NCI-H2029 treated with DMSO at 0.1 percent for 48 hours (cell line): ENCODE data around the gene TRMT44.
"Not testable (repeated sequence)": the region's sequence is repeated elsewhere in the genome, so short reads cannot be mapped to it uniquely, and the experiment has no call there.

Experiments
- DNase-seq: peaks from one replicate; lab custom pipeline; 2025; lab: John Stamatoyannopoulos, UW

TRMT44 gene

DNA sequence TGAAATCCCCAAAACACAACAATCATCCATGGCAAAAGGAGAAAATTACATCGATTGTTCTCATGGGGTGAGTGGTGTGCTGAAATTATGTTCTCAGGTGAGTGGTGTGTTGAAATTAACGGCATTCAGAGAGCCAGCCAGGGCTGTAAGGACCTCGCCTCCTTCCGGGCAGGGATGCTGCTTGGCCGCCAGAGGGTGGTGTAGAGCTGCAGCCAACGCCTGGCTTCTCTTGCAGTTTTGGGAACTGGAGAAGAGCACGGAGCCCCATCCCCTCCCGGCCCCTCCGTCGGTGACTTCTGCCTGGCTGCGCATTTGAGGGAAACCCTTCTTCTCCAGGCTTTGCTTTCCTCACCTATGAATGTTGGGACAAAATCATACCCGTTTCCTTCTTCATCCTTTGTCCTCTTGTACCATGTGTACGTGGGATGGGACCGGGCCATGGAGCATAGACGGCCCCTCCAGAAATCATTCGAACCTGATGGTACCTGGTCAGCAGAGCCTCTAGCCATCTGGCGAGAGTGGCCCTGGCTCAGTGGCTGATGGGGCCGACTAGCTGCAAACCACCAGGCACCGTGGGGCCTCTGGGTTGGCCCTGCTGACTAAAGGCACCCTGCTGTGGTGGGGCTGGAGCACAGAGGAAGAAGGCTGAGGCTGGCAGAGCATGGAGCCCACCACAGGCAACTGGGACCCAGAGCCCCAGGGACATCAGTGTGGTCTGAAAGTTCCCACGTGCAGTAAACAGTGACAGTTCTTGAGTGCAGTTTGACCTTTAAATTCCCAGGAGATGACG, 28.4 kb downstream of the TRMT44 start:
- DNase-seq: no peak

DNA sequence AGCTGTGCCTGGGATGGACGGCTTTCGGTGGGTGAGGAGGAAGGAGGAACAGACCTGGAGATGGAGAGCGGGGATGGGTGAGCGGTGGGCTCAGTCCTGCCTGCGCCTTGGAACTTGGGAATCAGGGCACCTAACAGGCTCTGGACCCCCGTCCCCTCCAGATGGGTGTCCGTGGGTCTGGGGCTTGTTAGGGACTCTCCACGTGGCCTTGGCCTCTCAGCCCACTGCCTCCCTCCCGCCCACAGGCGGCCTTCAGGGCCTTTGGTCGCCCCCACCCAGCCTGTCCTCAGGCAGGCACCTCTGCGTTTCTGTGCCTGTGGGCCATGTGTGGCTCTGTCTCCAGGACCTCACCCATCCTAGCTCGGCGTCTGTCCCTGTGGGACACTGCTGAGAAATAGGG, 29.0 kb downstream of the TRMT44 start:
- no peak for DNase-seq

DNA sequence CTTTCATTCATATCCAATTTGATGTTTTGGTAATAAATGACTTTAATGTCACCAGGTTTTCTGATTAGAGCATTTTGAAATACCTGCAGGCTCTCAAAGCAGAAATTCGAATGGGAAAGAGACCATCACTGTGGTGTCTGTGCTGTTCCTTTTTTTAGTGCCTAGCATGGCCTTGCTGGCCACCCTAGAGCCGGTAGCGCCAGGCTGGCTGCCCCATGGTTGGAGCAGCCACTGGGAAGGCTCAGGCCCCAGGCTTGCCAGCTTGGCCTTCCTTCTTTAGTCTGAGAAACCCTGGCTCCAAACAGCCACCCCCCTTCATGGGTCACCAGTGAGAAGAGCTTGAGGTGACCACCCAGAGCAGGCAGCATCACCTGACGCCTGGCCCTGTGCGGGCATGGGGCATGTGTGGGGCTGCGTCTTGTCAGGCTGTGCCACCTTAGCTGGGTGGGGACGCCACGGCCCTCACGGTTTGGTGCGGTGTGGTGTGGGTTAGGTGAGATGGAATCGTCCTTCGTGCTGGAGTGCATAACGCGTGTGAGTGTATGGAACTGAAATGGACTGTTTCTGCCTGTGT, 30.0 kb downstream of the TRMT44 start:
- no peak for DNase-seq

DNA sequence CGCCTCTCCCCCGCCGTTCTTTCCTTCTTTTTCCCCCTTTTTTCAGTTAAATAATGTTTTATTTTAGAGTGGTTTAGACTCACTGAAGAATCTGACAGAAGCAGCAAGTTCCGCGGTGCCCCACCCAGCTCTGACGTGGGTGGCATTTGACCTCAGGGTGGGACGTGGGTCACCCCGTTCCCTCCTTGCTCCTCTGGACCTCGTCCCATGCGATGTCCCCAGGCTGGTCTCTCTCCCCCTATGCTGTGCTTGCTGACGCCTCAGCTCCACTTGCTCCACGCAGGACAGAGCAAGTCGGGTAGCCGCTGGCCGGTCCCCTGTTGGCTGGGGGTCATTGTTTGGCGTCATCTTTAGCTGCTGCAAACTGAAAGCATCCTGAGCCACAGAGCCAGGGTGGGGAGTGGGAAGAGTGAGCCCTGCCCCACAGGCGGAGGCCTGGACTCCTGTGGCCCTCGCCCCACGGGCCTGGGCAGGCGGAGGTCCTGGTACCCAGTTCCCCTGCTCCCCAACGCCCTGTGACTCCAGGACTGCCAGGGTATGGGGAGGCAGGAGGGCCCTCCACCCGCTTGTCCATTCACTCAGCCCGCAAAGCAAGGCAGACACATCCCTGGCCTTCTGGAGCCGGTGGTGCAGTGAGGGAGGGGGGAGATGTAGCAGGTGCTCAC, 30.8 kb downstream of the TRMT44 start:
- no peak for DNase-seq

DNA sequence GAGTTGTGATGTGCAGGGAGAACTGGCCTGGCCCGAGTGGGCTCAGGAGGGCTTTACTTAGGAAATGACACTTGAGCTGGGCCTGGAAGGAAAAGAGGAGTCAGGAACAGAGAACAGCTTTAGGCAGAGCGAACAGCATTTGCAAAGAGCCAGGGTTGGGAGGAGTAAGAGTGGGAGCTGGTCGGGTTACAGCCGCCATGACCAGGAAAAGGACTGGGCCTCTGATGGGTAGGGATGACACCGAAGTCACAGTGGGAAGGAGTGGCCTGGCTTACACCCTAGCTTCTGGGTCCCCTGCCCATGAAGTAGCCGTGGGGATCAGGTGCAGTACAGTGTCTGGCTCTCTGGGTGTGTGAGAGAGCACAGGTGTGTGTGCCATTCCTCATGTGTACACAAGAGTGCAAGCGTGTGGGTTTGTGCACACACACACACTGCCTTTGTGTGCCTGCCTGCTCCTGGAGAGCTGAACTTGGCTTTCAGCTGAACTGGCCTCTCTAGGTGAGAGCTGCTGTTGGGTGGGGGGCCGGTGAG, 31.6 kb downstream of the TRMT44 start:
- no peak for DNase-seq

DNA sequence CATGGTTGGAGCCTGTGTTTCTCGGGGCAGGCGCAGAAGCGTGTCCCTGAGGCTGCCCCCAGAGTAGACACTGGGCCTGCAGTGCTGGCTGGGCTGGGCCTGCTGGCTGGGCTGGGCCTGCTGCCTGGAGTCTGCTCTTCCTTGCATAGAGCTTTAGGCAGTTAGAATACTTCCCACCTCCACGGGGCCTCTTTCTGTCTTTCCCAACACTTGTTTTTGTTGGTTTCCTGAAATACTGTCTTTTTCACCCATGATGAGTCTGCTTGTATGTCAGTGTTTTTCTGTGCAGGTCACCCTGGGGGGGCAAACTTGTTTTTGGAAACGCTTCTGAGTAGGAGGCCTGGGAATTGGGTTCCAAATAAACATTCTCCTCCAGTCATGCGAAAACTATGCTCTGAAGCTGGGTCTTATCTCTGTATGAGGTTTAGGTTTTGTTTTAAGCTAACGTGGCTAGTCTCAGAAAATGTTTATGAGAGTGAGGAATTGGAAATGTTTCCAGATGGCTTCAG, 32.2 kb downstream of the TRMT44 start:
- no peak for DNase-seq

DNA sequence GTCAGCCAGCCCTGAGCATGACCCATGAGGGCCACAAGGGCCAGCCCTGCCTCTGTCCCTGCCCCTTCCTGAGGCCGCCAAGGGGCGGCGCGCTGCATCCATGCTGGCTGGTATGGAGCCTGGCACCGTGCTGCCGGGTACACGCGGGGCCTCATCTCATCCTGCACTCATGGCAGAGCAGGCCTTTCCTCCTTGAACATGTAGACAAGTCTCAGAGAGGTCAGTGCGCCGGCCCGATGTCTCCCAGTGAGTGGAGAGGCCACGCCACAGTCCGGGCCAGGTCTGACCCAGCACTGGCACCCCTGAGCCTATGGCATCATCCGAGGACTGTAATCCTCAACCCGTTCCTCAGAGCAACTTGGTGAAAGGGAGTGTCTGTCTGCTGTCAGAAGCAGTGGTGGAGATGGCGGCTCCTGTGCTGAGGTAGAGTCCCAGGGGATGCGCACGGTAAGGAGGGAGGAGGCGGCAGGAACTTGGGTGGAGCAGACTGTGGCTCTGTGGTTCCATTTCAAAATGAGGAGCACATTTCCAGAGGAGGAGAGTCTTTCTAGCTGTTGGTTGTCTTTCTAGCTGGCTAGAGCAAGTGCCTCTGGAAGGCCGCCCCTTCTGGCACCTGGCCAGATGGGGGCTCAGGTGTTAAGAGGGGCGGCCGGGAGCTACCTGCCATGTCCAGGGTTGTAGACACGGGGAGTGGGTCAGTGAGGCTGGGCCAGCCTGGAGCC, 32.8 kb downstream of the TRMT44 start:
- DNase-seq: no peak

DNA sequence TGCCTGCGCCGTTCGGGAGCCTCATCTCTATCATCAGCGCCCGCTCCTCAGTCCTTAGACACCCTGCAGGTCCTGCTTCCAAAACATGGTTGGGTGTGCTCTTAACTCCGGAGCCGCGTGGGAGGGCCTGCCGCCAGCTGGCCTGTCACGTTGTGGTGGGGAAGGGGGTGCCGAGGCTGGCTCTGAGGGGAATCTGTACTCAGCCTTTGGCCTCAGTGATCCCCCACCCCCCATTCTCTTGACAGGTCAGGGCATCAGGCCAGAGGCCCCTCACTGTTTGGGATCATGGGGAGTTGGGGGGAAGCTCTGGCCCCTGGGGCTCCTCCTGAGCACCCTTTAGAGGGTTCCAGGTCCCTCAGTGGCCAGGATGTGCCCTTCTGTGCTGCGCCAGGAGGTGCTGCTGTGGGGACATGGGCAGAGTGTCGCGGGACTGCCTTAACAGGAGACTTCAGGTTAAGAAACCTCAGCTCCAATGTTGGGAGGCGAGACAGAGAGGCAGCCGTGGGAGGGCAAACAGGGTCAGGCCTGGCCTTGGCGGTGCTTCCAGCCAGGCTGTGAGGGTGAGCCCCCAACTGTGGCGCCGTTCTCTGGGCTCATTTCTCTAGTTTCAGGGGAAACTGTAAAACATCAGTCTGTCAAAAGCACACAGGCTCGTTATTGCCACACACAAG, 33.5 kb downstream of the TRMT44 start:
- no peak for DNase-seq

DNA sequence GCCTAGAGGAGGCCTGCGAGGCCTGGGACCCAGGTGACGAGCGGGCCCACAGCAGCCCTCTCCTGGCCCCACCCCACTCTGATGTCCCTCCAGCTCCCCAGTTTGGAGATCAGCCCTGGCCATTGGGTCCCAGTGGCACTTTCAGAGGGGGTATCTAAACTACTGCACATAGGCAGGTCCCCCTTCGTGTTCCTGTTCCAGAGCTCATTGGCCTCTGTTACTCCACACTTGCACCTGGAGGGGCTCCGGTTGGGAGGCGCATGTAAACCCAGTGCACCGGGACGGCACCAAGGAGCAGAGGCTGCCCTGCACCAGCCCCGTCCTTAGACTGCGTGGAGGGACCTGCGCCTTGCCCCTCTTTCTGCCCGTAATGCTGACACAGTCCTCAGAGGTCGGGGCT, 34.3 kb downstream of the TRMT44 start:
- no peak for DNase-seq

DNA sequence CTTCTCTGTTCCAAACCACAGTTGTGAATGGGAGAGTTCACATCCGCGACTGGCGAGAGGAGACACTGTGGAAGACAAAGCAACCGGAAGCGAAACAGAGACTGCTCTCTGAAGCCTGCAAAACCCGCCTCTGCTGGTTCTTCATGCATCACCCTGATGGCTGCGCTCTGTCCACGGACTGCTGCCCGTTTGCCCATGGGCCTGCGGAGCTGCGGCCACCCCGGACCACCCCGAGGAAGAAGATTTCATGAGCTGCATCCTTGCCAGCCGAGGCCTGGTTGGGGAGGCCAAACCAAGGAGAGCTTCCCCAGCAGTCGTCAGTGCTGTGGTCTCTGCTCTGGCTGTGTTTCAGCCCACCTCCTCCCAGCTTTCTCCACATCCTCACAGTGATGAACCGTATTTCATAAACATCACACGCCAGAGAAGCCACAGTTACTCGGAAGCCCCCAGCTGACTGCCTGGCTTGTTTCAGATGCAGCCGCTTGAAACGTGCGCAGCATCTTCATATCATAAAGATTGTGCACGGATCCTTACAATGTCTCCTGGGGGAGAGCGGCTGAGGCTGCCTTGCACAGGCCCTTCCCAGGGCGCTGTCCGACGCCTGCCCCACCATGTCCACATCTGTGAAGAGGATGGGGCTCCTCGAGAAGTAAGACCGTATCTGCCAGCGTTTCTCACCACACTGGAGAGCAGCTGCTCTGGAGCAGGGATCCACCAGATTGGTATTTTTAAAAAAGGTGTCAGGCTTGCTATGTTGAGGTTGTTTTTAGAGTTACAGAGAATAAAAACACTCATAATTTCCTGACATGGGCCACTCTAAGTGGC, 35.4 kb downstream of the TRMT44 start:
- no peak for DNase-seq

DNA sequence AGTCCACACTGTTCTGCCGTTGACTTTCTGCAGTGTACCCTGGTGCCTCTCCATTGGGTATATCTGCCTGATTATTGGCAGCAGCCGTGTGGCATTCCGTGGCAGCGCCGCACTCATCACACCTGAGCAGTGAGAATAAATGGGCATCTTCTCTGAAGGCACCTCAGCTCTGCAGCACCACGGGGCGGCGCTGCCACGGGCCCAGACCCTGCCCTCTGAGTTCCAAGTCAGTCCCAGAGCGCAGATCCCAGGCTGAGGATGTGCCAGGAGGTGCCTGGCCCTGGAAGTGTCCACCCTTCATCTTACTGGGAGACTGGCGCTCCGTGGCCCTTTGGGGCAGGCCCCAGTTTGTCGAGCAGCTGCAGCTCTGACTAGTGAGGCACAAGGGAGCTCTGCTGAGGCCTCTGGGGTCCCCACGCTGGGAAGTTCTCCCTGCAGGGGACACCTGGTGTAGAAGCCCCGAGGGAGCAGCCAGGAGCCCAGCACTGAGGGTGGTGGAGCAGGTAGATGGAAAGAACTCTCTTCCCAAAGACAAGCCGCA, 36.6 kb downstream of the TRMT44 start:
- DNase-seq: no peak

DNA sequence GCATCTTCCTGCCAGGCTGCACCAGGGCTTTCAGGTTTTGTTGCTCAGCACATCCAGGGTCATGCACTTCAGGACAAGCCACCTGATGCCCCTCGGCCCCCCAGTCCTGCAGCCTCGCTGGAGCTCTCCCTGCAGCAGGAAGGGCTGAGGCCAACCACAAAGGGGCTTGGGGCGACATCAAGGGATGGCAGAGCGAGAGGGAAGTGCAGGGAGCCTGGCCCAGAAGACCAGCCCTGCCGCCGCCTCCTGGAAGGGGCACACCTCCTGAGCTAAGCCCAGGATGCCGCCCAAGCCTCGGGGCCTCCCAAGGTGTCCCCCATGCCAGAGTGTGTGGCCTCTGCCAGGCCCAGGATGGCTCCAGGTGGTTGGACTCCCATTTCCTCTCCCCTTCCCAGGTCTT, 37.1 kb downstream of the TRMT44 start:
- DNase-seq: no peak

DNA sequence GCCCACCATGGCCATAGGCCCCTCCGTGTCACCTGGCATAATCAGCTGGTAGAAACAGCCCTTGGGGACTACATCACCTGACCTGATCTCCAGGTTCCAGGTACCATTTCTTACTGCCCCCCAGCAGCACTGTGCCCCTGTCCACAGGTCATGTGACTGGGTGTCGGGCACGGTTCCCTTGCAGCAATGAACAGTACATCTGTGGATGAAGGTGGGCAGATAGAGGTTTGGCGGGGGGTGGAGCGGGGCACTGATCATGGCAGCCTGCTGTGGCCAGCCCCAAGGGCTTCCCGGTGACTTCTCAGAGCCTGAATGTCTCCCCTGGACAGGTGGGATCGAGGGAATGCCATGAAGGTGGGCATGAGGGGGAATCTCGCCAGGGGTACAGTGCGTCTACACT, 37.8 kb downstream of the TRMT44 start:
- no peak for DNase-seq

DNA sequence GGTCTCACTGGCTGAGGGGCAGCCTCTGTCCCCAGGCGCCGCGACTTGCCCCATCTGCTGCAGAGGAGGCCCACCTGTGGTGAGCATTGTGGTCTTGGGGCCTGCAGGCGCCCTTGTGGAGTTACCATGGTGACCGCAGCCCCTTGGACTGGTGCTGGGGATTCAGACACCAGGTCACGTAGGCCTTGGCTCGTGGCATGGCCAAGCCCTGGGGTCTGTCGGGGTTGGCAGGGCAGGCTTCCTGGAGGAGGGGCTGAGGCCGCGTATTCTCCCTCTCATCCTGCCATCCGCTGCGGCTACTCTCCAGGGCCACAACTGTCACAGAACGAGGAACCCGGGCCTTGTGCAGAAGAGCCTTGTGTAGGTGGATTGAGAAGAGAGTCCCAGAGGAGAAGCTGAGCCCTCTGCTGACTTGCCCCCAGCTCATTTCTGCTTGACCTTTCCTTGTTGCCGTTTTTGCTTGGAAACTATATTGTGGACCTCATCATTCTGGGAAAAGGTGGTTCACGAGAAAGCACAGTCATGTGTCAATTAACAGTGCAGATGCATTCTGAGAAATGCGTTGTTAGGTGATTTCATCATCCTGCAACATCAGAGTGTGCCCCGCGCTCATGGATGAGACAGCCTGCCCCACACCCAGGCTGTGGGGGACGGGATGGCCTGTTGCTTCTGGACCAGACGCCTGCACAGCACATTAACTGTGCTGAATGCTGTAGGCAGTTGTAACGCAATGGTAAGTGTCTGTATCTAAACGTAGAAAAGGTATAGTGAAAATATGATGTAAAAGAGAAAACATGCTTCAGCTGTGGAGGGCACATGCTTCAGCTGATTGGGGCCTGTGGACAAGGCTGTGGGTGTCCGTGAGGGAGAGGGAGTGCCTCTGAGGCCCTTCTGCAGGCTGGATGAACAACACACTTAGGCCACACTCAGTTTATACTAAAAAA, 38.5 kb downstream of the TRMT44 start:
- no peak for DNase-seq

DNA sequence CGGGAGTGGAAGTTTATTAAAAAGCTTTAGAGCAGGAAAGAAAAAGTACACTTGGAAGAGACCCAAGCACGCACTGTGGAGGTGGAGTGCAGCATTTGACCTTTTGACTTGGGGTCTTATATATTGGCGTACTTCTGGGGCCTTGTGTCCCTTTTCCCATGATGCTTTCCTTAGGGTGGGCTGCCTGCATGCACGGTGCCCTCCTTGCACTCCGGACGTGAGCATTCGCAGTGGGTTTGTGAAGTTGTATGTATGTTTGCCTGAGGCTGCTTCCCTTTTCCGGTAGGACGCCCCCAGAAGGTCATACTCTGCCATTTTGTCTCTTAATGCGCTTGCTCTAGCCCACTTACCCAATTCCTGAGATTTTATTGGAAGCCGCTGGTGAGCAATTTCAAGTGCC, 39.6 kb downstream of the TRMT44 start:
- no peak for DNase-seq

DNA sequence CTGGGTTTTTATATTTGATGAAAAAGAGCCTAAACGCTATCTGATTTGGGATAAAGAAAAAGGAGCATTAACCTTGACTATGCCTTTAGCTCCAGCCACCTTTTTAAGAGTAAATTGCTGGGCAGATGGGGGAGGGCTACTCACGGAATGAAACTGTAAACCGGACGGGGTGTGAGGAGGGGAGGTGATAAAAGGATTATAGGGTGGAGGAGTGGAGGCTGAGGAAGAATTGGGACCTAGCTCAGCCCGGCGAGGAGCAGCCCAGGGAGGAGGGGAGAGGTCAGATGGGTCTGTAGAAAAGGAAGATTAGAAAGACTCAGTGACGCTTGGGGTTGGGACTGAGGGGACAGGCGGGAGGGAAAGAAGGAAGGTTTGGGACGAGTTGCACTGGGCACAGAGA, 46.1 kb downstream of the TRMT44 start:
- not testable (repeated sequence) for DNase-seq

DNA sequence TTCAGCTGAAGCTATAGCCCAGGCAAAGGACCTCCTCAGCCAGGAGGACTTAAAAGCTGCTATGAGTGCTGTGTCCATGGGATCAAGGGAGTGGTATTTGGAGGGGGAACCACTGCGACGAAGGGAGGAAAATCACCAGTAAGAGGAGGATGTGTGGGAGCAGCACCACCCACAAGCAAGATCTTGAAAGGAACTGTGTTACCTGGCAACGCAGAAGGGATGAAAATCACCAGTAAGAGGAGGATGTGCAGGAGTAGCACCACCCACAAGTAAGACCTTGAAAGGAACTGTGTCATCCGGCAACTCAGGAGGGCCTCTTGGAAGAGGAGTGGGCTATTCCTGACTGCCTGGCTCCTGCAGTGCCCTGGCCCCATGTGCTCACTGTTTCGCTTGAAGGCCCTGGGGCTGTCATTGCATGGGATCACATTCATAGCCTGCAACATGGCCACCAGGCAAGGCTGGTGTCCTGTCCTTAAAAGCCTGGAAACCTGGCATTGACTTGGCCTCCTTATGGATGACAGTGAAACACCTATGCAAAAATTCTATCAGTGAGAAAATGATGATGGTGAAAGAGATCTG, 48.3 kb downstream of the TRMT44 start:
- DNase-seq: no peak

DNA sequence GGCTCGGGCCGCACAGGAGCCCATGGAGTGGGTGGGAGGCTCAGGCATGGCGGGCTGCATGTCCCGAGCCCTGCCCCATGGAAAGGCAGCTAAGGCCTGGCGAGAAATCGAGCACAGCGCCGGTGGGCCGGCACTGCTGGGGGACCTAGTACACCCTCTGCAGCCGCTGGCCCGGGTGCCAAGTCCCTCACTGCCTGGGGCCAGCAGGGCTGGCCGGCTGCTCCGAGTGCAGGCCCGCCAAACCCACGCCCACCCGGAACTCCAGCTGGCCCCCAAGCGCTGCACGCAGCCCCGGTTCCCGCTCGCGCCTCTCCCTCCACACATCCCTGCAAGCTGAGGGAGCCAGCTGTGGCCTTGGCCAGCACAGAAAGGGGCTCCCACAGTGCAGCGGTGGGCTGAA, 50.9 kb downstream of the TRMT44 start:
- not testable (repeated sequence) for DNase-seq

DNA sequence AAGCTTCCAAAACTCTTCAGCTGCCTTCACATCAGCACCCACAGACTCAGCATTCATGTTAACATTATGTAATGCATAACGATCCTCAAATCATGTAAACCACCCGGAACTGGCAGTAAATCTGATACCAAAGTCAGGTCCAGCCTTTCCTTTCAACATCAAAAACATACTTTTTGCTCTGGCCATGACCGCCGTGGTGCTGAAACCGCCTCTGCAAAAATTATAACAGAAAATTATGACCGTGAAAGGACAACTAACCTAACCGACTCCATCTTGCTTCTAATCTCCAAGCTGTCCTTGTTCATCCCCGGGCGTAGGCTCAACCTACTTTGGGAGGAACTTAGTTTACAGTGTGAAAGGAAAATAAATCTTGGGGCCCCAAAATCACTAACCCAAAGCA, 51.6 kb downstream of the TRMT44 start:
- no peak for DNase-seq
